Liver (tissue), 9 donors: Measurements from ENCODE around the gene ZNF423. TPM values are rescaled to one million over a fixed set of nuclear protein-coding genes. Genes with fewer than 3 reads are reported as not detected.

Source experiments
- DNase-seq: peaks from one replicate; pipeline ENCODE4 v3.0.0-alpha.2; 2017; ENCODE audit warnings: low spot score
- H3K27ac ChIP-seq, 2 donors: one replicate each; pipeline ENCODE4 v1.7.0; 2013; ENCODE audit warnings: inconsistent platforms in 2 of 2, low read length in 2 of 2, control low read depth in 1 of 2, low read depth in 1 of 2, mild to moderate bottlenecking in 1 of 2
- H3K27me3 ChIP-seq, 4 donors: one replicate each; pipeline versions ENCODE4 v1.6.1 to v1.7.0; 2013; ENCODE audit warnings: low read length in 3 of 4, inconsistent platforms in 1 of 4, mild to moderate bottlenecking in 1 of 4, moderate library complexity in 1 of 4; ENCODE audit not compliant: control insufficient read depth in 4 of 4, insufficient read depth in 4 of 4
- H3K36me3 ChIP-seq, 4 donors: one replicate each; pipeline versions ENCODE4 v1.6.1 to v1.7.0; 2013; ENCODE audit warnings: low read length in 3 of 4, mild to moderate bottlenecking in 3 of 4, low read depth in 1 of 4, moderate library complexity in 1 of 4; ENCODE audit not compliant: control insufficient read depth in 4 of 4, insufficient read depth in 3 of 4
- H3K4me1 ChIP-seq, 4 donors: one replicate each; pipeline versions ENCODE4 v1.6.1 to v1.7.0; 2013; ENCODE audit warnings: low read length in 3 of 4, mild to moderate bottlenecking in 3 of 4, moderate library complexity in 1 of 4; ENCODE audit not compliant: control insufficient read depth in 4 of 4, insufficient read depth in 4 of 4
- H3K4me3 ChIP-seq, 3 donors: one replicate each; pipeline versions ENCODE4 v1.6.1 to v1.7.0; 2013; ENCODE audit warnings: low read length in 3 of 3, control low read depth in 1 of 3, low read depth in 1 of 3, mild to moderate bottlenecking in 1 of 3
- H3K9ac ChIP-seq, 2 donors: one replicate each; pipeline ENCODE4 v1.7.0; 2013; ENCODE audit warnings: low read length in 2 of 2, mild to moderate bottlenecking in 2 of 2, moderate library complexity in 2 of 2, control low read depth in 1 of 2, low read depth in 1 of 2
- H3K9me3 ChIP-seq, 4 donors: one replicate each; pipeline versions ENCODE4 v1.6.1 to v1.7.0; 2013; ENCODE audit warnings: low read length in 3 of 4; ENCODE audit not compliant: control insufficient read depth in 4 of 4
- ATF3 ChIP-seq: IDR thresholded peaks from 2 replicates; pipeline ENCODE4 v1.6.1; 2016; ENCODE audit warnings: antibody characterized with exemption
- CTCF ChIP-seq: fragments of 150-350 bp; IDR thresholded peaks from 2 replicates; pipeline ENCODE4 v1.5.1; 2017; ENCODE audit warnings: improper control_type of control experiment, low read depth, low read length; ENCODE audit not compliant: missing input control
- EGR1 ChIP-seq, 2 donors: IDR thresholded peaks; 2 replicates each; pipeline ENCODE4 v1.6.1; 2016 to 2018; ENCODE audit warnings: antibody characterized with exemption in 2 of 2, low read depth in 2 of 2
- FOXA1 ChIP-seq: IDR thresholded peaks from 2 replicates; pipeline ENCODE4 v1.6.1; 2016; ENCODE audit warnings: antibody characterized with exemption
- GABPA ChIP-seq, 2 donors: IDR thresholded peaks in 1 of 2; conservative IDR thresholded peaks in 1 of 2; 2 replicates each; pipeline ENCODE4 v1.6.1; 2016; ENCODE audit warnings: antibody characterized with exemption in 2 of 2, mild to moderate bottlenecking in 1 of 2, moderate library complexity in 1 of 2
- HNF4A ChIP-seq, 2 donors: conservative IDR thresholded peaks; 2 replicates each; pipeline ENCODE4 v1.6.1; 2016; ENCODE audit warnings: antibody characterized with exemption in 2 of 2, mild to moderate bottlenecking in 2 of 2
- HNF4G ChIP-seq: IDR thresholded peaks from 2 replicates; pipeline ENCODE4 v1.6.1; 2016; ENCODE audit warnings: antibody characterized with exemption
- JUND ChIP-seq, 2 donors: IDR thresholded peaks; 2 replicates each; pipeline ENCODE4 v1.6.1; 2016; ENCODE audit warnings: antibody characterized with exemption in 2 of 2
- NR2F2 ChIP-seq: IDR thresholded peaks from 2 replicates; pipeline ENCODE4 v1.6.1; 2016; ENCODE audit warnings: antibody characterized with exemption
- RAD21 ChIP-seq, 2 donors: IDR thresholded peaks; 2 replicates each; pipeline ENCODE4 v1.6.1; 2016; ENCODE audit warnings: antibody characterized with exemption in 2 of 2, mild to moderate bottlenecking in 2 of 2
- REST ChIP-seq: IDR thresholded peaks from 2 replicates; pipeline ENCODE4 v1.6.1; 2016; ENCODE audit warnings: antibody characterized with exemption, mild to moderate bottlenecking
- RXRA ChIP-seq, 2 donors: IDR thresholded peaks; 2 replicates each; pipeline ENCODE4 v1.6.1; 2017 to 2018; ENCODE audit warnings: antibody characterized with exemption in 2 of 2, mild to moderate bottlenecking in 1 of 2
- SP1 ChIP-seq: IDR thresholded peaks from 2 replicates; pipeline ENCODE4 v1.6.1; 2018; ENCODE audit warnings: antibody characterized with exemption, mild to moderate bottlenecking
- TAF1 ChIP-seq: conservative IDR thresholded peaks from 2 replicates; pipeline ENCODE4 v1.6.1; 2016; ENCODE audit warnings: antibody characterized with exemption, mild to moderate bottlenecking
- YY1 ChIP-seq: IDR thresholded peaks from 2 replicates; pipeline ENCODE4 v1.6.1; 2016; ENCODE audit warnings: antibody characterized with exemption, mild to moderate bottlenecking
- ZBTB33 ChIP-seq: IDR thresholded peaks from 2 replicates; pipeline ENCODE4 v1.6.1; 2016; ENCODE audit warnings: antibody characterized with exemption
- WGBS: extraction: QIAGEN DNeasy Blood & Tissue Kit; methylation state at CpG from one replicate; pipeline ENCODE4 v1.1.7; 2013; 5-methylcytosine and 5-hydroxymethylcytosine counted together
- polyA plus RNA-seq, 2 donors: library from polyadenylated mRNA; stranded (reverse) in 1 of 2; unstranded in 1 of 2; fragments of 200-250 nt in 1 of 2; fragments of >200 nt in 1 of 2; fragmentation: Nextera tagmentation in 1 of 2; extraction: Ambion mirVana in 1 of 2; gene quantifications; one replicate each; pipeline versions ENCODE4 v1.2.1 to v1.2.3, GENCODE V29; 2013 to 2015
- total RNA-seq, 2 donors: library from RNA; depleted of rRNA; stranded (reverse); fragments of >200 nt; gene quantifications; one replicate each; pipeline ENCODE4 v1.2.3, GENCODE V29; 2014
- donor health status: healthy.
- donor health status: healthy.
- donor health status: healthy.
- donor health status: healthy.
- donor health status: healthy.

ZNF423 gene
- total and polyA plus RNA-seq, 4 donors = 0.24 to 1.6 (median 0.39) TPM

- no peak overlapping the region for H3K9ac ChIP-seq
- WGBS = 92% methylated on average over 3 of the region's 3 CpGs
- H3K36me3 ChIP-seq = no peaks in the 10 kb centered on the region
- no peak overlapping the region for H3K27ac ChIP-seq
- no peak for TF ChIP-seq RAD21 (IDR thresholded peaks at IDR 0.05)
- TF ChIP-seq HNF4A (conservative IDR thresholded peaks at IDR 0.05) = no peak
- no peak for TF ChIP-seq EGR1 (IDR thresholded peaks at IDR 0.05; ENCODE audit: low read depth in 2 of 2)
- no peak for TF ChIP-seq TAF1
- TF ChIP-seq YY1 = no peak
- no peak for TF ChIP-seq ATF3
- TF ChIP-seq JUND (IDR thresholded peaks at IDR 0.05) = no peak
- no peak for TF ChIP-seq FOXA1
- no peak for TF ChIP-seq SP1
- TF ChIP-seq REST = no peak
- no peak for TF ChIP-seq RXRA (IDR thresholded peaks at IDR 0.05)
- no peak for TF ChIP-seq GABPA (IDR thresholded peaks at IDR 0.05 in 1 of 2, conservative IDR thresholded peaks at IDR 0.05 in 1 of 2)
- no peak for TF ChIP-seq NR2F2
- TF ChIP-seq ZBTB33 = no peak
- no peak overlapping the region for H3K4me3 ChIP-seq
- no peaks in the 10 kb centered on the region for H3K27me3 ChIP-seq
- H3K4me1 ChIP-seq = no peaks in the 10 kb centered on the region
- DNase-seq = no peak
- peaks cover 0 to 4% (median 1%) of the 10 kb centered on the region in 4 donors for H3K9me3 ChIP-seq
Measured at GRCh38 chr16:49674990-49675389, 180.9 kb downstream of the ZNF423 start.

- no peaks in the 10 kb centered on the region for H3K27me3 ChIP-seq
- no peak overlapping the region for H3K4me3 ChIP-seq
- TF ChIP-seq HNF4A (conservative IDR thresholded peaks at IDR 0.05) (no peak), TAF1 (no peak), ATF3 (no peak), FOXA1 (no peak), HNF4G (no peak), YY1 (no peak), GABPA (IDR thresholded peaks at IDR 0.05 in 1 of 2, conservative IDR thresholded peaks at IDR 0.05 in 1 of 2) (no peak), CTCF (no peak), EGR1 (IDR thresholded peaks at IDR 0.05; ENCODE audit: low read depth in 2 of 2) (no peak), NR2F2 (no peak), SP1 (no peak), REST (no peak)
- H3K9me3 ChIP-seq = no peaks in the 10 kb centered on the region
- H3K36me3 ChIP-seq = no peaks in the 10 kb centered on the region
- no peak overlapping the region for H3K9ac ChIP-seq
- DNase-seq = no peak
- H3K27ac ChIP-seq = no peak overlapping the region
- no peaks in the 10 kb centered on the region for H3K4me1 ChIP-seq
- 90% methylated on average over 15 of the region's 15 CpGs for WGBS
Measured at GRCh38 chr16:49674351-49674851, 181.5 kb downstream of the ZNF423 start.
